Stromal cell of bone marrow (primary cell): ENCODE data around the gene GPR39.

Experiments
- DNase-seq: peaks from one replicate; pipeline ENCODE4 v3.0.0-alpha.2; 2012; ENCODE audit warnings: low read depth

Gene GPR39

GRCh38 chr2:132567682-132568081 is 151.1 kb downstream of the GPR39 start:
- DNase-seq = no peak

GRCh38 chr2:132568656-132569055 is 152.1 kb downstream of the GPR39 start:
- DNase-seq = no peak

GRCh38 chr2:132573444-132574007 is 156.9 kb downstream of the GPR39 start:
- DNase-seq = no peak

- DNase-seq = no peak
Measured at GRCh38 chr2:132577686-132578085, 161.1 kb downstream of the GPR39 start.

GRCh38 chr2:132581591-132581990 is 165.0 kb downstream of the GPR39 start:
- no peak for DNase-seq

GRCh38 chr2:132581991-132582738 is 165.6 kb downstream of the GPR39 start:
- DNase-seq = no peak

- DNase-seq = no peak
Measured at GRCh38 chr2:132583666-132584360, 167.2 kb downstream of the GPR39 start.

GRCh38 chr2:132584976-132585817 is 168.6 kb downstream of the GPR39 start:
- DNase-seq = no peak

GRCh38 chr2:132586101-132586511 is 169.5 kb downstream of the GPR39 start:
- DNase-seq = no peak

GRCh38 chr2:132586835-132587234 is 170.2 kb downstream of the GPR39 start:
- DNase-seq = no peak

- no peak for DNase-seq
Measured at GRCh38 chr2:132588576-132588975, 172.0 kb downstream of the GPR39 start.

- no peak for DNase-seq
Measured at GRCh38 chr2:132589111-132589830, 172.7 kb downstream of the GPR39 start.

GRCh38 chr2:132589966-132590365 is 173.4 kb downstream of the GPR39 start:
- no peak for DNase-seq

- peak; percentile 1 for DNase-seq
Measured at GRCh38 chr2:132593171-132593570, 176.6 kb downstream of the GPR39 start.

GRCh38 chr2:132595186-132595585 is 178.6 kb downstream of the GPR39 start:
- DNase-seq = no peak

GRCh38 chr2:132595693-132596092 is 179.1 kb downstream of the GPR39 start:
- DNase-seq = no peak

GRCh38 chr2:132597166-132597565 is 180.6 kb downstream of the GPR39 start:
- no peak for DNase-seq

- DNase-seq = no peak
Measured at GRCh38 chr2:132597831-132598230, 181.2 kb downstream of the GPR39 start.

GRCh38 chr2:132598536-132598935 is 181.9 kb downstream of the GPR39 start:
- no peak for DNase-seq

- no peak for DNase-seq
Measured at GRCh38 chr2:132599556-132599955, 183.0 kb downstream of the GPR39 start.

GRCh38 chr2:132604561-132604960 is 188.0 kb downstream of the GPR39 start:
- DNase-seq = no peak
